ENCODE measurements around the gene TTC16. TPM values are rescaled to one million over a fixed set of nuclear protein-coding genes. Genes with fewer than 3 reads are reported as not detected.

Gene TTC16
- total and polyA plus RNA-seq, 4 donors, result 0.02 to 0.08 TPM; not detected in 2

DNA sequence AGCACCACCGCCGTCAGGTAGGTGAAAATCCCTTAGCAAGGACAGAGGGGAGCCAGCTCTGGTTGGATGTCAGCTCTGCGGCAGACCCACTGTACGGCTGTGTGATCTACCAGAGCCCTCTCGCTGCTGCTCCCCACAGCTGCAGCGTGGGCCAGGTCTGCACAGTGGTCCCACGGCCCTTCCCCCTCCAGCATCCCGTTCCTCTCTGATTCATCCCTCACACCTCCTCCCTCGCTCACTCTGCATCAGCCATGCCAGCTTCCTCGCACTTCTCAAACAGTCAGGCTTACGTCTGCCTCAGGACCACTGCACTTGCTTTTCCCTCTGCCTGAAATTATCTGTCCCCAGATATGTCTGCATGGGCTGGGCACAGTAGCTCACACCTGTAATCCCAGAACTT lies 35.7 kb upstream of the TTC16 start:
- Histone ChIP-seq H3K36me3 (ENCODE audit: control insufficient read depth in 4 of 4, insufficient read depth in 3 of 4, low read depth in 1 of 4, low read length in 3 of 4) (peaks cover 0 to 5% (median 0%) of the 10 kb centered on the region in 4 donors), H3K27ac (ENCODE audit: low read depth in 1 of 2, low read length in 2 of 2) (no peak overlapping the region), H3K9me3 (ENCODE audit: control insufficient read depth in 4 of 4, low read length in 3 of 4) (no peaks in the 10 kb centered on the region), H3K9ac (ENCODE audit: low read depth in 1 of 2, low read length in 2 of 2) (no peak overlapping the region), H3K4me3 (ENCODE audit: low read depth in 1 of 3, low read length in 3 of 3) (no peak overlapping the region), H3K27me3 (ENCODE audit: control insufficient read depth in 4 of 4, insufficient read depth in 4 of 4, low read length in 3 of 4) (no peaks in the 10 kb centered on the region), H3K4me1 (ENCODE audit: control insufficient read depth in 4 of 4, insufficient read depth in 4 of 4, low read length in 3 of 4) (no peaks in the 10 kb centered on the region)
- no peak for DNase-seq (ENCODE audit: low spot score)
- TF ChIP-seq JUND (IDR thresholded peaks at IDR 0.05) (no peak), HNF4A (conservative IDR thresholded peaks at IDR 0.05) (no peak), GABPA (IDR thresholded peaks at IDR 0.05 in 1 of 2, conservative IDR thresholded peaks at IDR 0.05 in 1 of 2) (no peak), RAD21 (IDR thresholded peaks at IDR 0.05) (no peak), NR2F2 (IDR thresholded peaks at IDR 0.05) (no peak), RXRA (IDR thresholded peaks at IDR 0.05) (no peak)
- TF ChIP-seq, protein P1, sequence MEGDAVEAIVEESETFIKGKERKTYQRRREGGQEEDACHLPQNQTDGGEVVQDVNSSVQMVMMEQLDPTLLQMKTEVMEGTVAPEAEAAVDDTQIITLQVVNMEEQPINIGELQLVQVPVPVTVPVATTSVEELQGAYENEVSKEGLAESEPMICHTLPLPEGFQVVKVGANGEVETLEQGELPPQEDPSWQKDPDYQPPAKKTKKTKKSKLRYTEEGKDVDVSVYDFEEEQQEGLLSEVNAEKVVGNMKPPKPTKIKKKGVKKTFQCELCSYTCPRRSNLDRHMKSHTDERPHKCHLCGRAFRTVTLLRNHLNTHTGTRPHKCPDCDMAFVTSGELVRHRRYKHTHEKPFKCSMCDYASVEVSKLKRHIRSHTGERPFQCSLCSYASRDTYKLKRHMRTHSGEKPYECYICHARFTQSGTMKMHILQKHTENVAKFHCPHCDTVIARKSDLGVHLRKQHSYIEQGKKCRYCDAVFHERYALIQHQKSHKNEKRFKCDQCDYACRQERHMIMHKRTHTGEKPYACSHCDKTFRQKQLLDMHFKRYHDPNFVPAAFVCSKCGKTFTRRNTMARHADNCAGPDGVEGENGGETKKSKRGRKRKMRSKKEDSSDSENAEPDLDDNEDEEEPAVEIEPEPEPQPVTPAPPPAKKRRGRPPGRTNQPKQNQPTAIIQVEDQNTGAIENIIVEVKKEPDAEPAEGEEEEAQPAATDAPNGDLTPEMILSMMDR (IDR thresholded peaks at IDR 0.05; ENCODE audit: low read depth, low read length, missing input control), result no peak
- WGBS, result 93% methylated on average over 11 of the region's 11 CpGs

DNA sequence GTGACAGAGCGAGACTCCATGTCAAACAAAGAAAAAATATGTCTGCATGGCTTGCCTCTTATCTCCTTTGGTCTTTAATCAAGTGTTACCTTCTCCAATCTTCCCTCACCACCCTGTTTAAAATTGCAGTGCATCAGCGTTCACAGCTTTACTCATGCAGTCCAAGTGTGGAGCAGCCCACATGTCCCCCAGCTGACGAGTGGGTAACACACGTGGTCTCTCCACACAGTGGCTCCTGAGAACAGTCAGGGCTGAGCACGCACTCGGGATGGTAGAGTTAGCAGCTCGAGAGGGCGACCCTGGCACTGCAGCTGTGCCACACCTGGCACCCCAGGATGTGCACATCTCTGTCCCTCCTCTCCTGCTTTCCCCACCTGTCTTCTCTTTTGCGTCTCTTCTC lies 35.0 kb upstream of the TTC16 start:
- Histone ChIP-seq H3K4me1 (ENCODE audit: control insufficient read depth in 4 of 4, insufficient read depth in 4 of 4, low read length in 3 of 4) (no peaks in the 10 kb centered on the region), H3K9me3 (ENCODE audit: control insufficient read depth in 4 of 4, low read length in 3 of 4) (no peaks in the 10 kb centered on the region), H3K9ac (ENCODE audit: low read depth in 1 of 2, low read length in 2 of 2) (no peak overlapping the region), H3K4me3 (ENCODE audit: low read depth in 1 of 3, low read length in 3 of 3) (no peak overlapping the region), H3K36me3 (ENCODE audit: control insufficient read depth in 4 of 4, insufficient read depth in 3 of 4, low read depth in 1 of 4, low read length in 3 of 4) (peaks cover 0 to 5% (median 0%) of the 10 kb centered on the region in 4 donors), H3K27me3 (ENCODE audit: control insufficient read depth in 4 of 4, insufficient read depth in 4 of 4, low read length in 3 of 4) (no peaks in the 10 kb centered on the region), H3K27ac (ENCODE audit: low read depth in 1 of 2, low read length in 2 of 2) (no peak overlapping the region)
- WGBS, result 91% methylated on average over 9 of the region's 9 CpGs
- no peak for DNase-seq (ENCODE audit: low spot score)
- no peak for TF ChIP-seq TAF1 (conservative IDR thresholded peaks at IDR 0.05)
- TF ChIP-seq SP1 (IDR thresholded peaks at IDR 0.05), result no peak
- TF ChIP-seq, protein P1 (IDR thresholded peaks at IDR 0.05; ENCODE audit: low read depth, low read length, missing input control), result no peak
- TF ChIP-seq JUND (IDR thresholded peaks at IDR 0.05), result no peak
- no peak for TF ChIP-seq HNF4A (conservative IDR thresholded peaks at IDR 0.05)
- TF ChIP-seq, protein P2, sequence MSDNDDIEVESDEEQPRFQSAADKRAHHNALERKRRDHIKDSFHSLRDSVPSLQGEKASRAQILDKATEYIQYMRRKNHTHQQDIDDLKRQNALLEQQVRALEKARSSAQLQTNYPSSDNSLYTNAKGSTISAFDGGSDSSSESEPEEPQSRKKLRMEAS (IDR thresholded peaks at IDR 0.05), result no peak
- TF ChIP-seq, protein P3, sequence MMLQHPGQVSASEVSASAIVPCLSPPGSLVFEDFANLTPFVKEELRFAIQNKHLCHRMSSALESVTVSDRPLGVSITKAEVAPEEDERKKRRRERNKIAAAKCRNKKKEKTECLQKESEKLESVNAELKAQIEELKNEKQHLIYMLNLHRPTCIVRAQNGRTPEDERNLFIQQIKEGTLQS (IDR thresholded peaks at IDR 0.05), result no peak
- TF ChIP-seq NR2F2 (IDR thresholded peaks at IDR 0.05), result no peak
- TF ChIP-seq, protein P4, sequence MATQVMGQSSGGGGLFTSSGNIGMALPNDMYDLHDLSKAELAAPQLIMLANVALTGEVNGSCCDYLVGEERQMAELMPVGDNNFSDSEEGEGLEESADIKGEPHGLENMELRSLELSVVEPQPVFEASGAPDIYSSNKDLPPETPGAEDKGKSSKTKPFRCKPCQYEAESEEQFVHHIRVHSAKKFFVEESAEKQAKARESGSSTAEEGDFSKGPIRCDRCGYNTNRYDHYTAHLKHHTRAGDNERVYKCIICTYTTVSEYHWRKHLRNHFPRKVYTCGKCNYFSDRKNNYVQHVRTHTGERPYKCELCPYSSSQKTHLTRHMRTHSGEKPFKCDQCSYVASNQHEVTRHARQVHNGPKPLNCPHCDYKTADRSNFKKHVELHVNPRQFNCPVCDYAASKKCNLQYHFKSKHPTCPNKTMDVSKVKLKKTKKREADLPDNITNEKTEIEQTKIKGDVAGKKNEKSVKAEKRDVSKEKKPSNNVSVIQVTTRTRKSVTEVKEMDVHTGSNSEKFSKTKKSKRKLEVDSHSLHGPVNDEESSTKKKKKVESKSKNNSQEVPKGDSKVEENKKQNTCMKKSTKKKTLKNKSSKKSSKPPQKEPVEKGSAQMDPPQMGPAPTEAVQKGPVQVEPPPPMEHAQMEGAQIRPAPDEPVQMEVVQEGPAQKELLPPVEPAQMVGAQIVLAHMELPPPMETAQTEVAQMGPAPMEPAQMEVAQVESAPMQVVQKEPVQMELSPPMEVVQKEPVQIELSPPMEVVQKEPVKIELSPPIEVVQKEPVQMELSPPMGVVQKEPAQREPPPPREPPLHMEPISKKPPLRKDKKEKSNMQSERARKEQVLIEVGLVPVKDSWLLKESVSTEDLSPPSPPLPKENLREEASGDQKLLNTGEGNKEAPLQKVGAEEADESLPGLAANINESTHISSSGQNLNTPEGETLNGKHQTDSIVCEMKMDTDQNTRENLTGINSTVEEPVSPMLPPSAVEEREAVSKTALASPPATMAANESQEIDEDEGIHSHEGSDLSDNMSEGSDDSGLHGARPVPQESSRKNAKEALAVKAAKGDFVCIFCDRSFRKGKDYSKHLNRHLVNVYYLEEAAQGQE (IDR thresholded peaks at IDR 0.05), result no peak
- TF ChIP-seq RAD21 (IDR thresholded peaks at IDR 0.05), result no peak
- TF ChIP-seq, protein P5, sequence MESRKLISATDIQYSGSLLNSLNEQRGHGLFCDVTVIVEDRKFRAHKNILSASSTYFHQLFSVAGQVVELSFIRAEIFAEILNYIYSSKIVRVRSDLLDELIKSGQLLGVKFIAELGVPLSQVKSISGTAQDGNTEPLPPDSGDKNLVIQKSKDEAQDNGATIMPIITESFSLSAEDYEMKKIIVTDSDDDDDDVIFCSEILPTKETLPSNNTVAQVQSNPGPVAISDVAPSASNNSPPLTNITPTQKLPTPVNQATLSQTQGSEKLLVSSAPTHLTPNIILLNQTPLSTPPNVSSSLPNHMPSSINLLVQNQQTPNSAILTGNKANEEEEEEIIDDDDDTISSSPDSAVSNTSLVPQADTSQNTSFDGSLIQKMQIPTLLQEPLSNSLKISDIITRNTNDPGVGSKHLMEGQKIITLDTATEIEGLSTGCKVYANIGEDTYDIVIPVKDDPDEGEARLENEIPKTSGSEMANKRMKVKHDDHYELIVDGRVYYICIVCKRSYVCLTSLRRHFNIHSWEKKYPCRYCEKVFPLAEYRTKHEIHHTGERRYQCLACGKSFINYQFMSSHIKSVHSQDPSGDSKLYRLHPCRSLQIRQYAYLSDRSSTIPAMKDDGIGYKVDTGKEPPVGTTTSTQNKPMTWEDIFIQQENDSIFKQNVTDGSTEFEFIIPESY (IDR thresholded peaks at IDR 0.05), result no peak
- no peak for TF ChIP-seq FOXA2 (IDR thresholded peaks at IDR 0.05)
- TF ChIP-seq HNF4G (IDR thresholded peaks at IDR 0.05), result no peak
- no peak for TF ChIP-seq RXRA (IDR thresholded peaks at IDR 0.05)
- no peak for TF ChIP-seq FOXA1 (IDR thresholded peaks at IDR 0.05)
